NCI-H524 (cell line): ENCODE measurements around the gene DACT1.

ENCODE experiments used
- DNase-seq, 2 experiments: peaks; one replicate each; lab custom pipeline; 2025; lab: John Stamatoyannopoulos, UW

Gene DACT1

DNA sequence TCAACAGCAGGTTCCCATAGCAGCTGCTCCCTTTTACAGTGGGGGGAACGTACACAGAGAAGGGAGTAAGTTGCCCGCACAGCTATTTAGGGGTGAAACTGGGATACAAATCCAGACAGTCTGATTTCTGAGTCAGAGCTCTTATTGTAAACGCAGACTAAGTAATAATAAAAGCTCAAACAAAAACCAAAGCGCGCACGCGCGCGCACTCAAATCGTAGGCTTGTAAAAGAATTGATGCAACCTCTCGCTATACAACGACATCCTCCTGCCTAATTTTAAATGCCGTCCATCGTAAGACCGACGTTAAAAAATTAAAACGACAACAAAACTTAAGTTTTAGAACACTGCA is 747 bp upstream of the DACT1 start:
- peak; percentile 67 to 86 for DNase-seq

DNA sequence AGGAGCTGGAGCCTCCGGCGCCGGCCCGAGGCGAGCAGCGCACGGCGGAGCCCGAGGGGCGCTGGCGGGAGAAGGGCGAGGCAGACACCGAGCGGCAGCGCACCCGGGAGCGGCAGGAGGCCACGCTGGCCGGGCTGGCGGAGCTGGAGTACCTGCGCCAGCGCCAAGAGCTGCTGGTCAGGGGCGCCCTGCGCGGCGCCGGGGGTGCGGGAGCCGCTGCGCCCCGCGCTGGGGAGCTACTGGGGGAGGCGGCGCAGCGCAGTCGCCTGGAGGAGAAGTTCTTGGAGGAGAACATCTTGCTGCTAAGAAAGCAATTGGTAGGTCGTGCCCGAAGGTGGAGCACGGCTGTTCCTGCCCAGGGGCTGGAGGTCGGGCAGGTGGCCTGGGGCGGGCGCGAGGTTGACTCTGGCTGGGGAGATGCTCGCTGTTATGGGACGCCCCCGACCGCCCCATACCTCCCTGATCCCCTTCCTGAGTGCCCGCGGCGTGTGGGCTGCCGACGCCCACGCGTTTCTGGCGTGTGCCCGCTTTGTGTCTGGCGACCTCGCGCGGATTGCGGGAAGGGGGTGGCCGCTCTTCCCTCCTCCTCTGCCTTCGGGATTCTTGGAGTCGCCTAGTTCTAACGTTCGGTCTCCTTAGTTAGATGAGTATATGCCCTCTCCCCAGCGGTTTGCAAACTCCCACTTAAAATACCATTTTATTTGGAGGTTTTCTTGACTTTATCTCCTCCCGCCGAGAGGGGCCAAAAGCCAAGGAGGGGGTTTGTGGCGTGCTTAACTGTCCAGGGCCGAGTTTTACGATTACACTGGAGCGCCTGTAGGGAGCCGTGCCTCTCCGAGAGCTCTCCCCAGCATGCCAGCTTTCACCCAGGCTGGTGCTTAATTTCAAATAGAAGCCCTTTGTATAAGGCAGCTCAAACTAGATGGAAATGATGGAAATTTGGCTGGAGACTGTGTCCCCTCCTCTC is 752 bp downstream of the DACT1 start:
- DNase-seq = peak; percentile 75 to 77

- no peak for DNase-seq
These were observed 1.4 kb downstream of the DACT1 start for GRCh38 chr14:58639198-58639565.

DNA sequence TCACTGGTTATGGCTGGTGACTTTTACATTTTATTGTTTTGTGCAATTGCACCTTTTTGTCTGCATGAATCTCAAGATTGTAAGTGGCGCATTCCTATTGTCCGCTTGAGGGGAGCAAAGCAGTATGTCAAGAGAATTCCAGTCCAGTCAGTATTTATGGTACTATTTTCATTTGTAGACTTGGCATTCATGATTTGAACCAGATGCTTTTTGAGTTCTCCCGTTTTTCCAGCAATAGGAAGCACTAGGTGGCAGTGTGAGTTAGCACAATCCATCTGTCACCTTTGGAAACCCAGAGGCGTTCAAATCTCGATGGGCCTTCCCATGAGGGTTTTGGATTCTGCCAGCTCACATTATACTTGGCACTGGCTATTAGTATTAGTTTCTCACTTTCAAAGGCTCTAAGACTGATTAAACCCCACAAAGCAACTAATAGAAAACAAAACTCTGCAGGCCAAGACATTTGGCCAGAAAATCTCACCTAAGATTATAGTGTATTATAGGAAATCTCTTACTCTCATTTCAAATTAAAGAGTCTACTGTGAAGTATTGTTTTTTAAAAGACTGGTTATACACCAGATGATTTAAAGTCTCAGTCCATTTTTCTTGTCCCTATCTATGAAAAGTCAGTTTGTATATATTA is 2.2 kb downstream of the DACT1 start:
- peak; percentile 94 to 97 for DNase-seq

- DNase-seq = no peak
These were observed 3.2 kb downstream of the DACT1 start for GRCh38 chr14:58640959-58641358.

- peak in 1 of 2 experiments; percentile 59 for DNase-seq
These were observed 3.7 kb downstream of the DACT1 start for GRCh38 chr14:58641509-58641908.

GRCh38 chr14:58643366-58643765 is 5.6 kb downstream of the DACT1 start:
- DNase-seq = no peak

- DNase-seq = no peak
These were observed 7.9 kb downstream of the DACT1 start for GRCh38 chr14:58645641-58646040.

GRCh38 chr14:58646479-58646878 is 8.7 kb downstream of the DACT1 start:
- DNase-seq = no peak

DNA sequence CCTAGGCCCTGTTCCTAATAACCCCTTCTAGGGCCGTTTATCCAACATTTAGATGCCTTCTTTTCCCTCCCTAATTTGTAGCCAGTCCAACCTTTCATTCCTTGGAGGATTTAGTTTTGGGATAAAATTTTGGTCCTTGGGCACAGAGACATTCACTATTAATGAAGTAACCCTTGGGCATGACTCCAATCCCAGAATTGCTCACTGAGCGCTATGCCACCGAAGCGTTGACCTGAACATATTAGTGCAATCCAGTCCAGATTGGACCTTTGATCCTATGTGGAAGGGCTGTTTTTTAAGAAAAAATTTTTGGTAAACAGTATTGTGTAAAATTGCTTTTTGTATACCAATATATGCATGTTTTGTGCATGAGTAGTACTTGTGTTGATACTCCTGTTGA is 10.0 kb downstream of the DACT1 start:
- no peak for DNase-seq

- no peak for DNase-seq
These were observed 13.1 kb downstream of the DACT1 start for GRCh38 chr14:58650857-58651256.

DNA sequence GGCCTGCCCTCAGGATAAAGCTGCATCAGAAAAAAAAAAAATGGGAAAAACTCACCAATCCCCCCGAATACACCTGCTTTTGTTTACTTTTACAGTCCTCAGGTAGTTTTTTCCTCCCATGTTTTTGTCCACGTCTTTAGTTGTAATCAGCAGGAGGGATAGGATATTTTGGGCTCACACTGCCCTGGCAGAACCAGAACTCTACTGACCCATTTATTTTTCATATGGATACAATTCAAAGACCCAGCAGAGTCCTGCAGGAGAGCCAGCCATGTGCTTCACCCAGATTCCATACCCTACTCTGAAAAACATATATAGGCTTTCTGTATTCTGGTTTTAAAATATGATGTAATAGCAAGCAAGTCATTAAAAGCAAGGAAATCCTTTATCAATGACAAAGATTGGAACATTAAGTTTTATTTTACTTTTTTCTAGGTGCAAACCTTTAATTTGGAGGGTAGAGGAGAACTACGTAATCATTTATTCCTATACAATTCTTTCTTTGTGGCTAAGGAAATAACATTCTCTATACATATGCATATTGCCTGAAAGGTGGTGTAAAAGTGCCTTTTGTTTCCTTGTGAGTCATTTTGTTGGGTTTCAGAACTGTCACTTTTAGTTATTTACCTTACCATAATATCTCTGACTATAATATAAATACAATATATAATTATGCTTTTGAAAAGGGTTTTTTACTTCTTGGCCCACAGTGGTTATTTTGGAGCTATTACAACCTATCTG is 19.1 kb downstream of the DACT1 start:
- no peak for DNase-seq

- DNase-seq = no peak
These were observed 21.3 kb downstream of the DACT1 start for GRCh38 chr14:58659061-58659460.

- DNase-seq = no peak
These were observed 22.1 kb downstream of the DACT1 start for GRCh38 chr14:58659846-58660245.

DNA sequence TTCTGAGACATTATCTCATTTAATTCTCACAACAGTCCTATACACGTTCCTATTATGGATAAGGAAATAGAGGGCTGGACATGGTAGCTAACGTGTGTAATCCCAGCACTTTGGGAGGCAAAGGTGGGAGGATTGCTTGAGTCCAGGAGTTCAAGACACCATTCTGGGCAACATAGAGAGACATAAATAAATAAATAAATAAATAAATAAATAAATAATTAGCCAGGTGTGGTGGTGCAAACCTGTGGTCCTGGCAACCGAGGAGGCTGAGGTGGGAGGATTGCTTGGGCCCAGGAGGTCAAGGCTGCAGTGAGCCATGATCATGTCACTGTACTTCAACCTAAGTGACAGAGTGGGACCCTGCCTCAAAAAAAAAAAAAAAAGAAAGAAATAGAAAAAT is 22.6 kb downstream of the DACT1 start:
- DNase-seq = no peak

- no peak for DNase-seq
These were observed 24.3 kb downstream of the DACT1 start for GRCh38 chr14:58662018-58662417.

GRCh38 chr14:58662759-58663158 is 25.0 kb downstream of the DACT1 start:
- peak in 1 of 2 experiments; percentile 28 for DNase-seq

- peak; percentile 100 for DNase-seq
These were observed 25.8 kb downstream of the DACT1 start for GRCh38 chr14:58663494-58664111.

DNA sequence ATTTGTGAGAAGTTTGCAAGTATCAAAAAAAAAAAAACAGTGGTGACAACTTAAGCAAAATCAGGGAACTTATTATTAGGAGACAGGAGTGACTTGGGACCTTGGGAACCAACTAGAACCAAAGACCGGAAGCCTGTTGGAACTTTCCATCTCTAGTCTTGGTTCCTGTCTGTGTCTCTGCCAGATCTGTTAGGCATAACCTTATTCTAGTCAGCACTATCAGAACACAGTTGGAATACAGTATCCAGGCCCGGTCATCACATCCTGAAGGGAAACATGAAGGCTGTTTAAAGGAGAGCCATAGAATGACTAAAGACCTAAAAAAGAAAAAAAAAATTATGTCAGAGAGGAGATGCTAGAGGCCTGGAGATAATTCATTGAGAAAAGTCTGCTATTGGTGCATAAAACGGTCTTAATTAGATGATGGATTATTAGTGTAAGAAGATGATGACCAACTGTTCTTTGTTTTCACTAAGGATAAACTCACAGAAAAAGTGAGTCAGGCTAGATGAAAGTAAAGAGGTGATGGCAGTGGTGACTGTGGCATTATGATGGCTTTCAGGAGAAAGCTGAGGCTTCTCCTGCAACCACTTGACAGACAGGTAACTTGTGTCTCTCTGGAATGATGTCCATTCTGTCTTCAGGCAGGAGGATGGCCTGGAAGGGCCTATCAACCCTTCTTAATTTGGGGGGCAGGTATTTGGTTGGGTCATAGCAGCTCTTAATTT is 28.2 kb downstream of the DACT1 start:
- peak; percentile 33 to 82 for DNase-seq

GRCh38 chr14:58666737-58667136 is 29.0 kb downstream of the DACT1 start:
- DNase-seq = peak; percentile 24 to 69

DNA sequence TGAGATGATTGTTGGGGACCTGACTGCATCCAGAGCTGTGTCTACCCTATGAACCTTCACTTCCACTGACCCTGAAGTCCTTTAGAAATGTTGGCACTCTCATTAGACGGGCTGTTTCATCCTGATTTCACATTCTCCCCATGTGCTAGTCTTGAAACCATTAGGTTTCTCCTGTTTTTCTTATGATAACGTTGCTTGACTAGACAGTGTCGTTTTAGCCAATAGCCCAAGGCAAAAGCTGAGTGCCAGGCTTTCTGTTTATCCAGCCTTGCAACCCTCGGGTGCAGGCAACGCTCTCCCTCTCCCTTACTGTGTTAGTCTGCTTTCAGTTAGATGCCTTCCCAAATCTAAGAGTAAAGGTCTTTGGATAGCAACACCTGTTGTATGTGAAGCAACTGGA is 30.1 kb downstream of the DACT1 start:
- no peak for DNase-seq
